ENCODE measurements around the gene ANKRD28. TPM values are rescaled to one million over a fixed set of nuclear protein-coding genes. Genes with fewer than 3 reads are reported as not detected.

The ANKRD28 gene
- total and polyA plus RNA-seq, 2 of the 8 experiments (the other 6 are each of a cell fraction or from before 2014, with no cell fraction given): 39.1 to 61.7 TPM

GRCh38 chr3:15755780-15756179 lies 42.0 kb downstream of the ANKRD28 start:
- Histone ChIP-seq H4K91ac (replicated peaks; ENCODE audit: insufficient read length, low read length) (no peak overlapping the region), H2BK5ac (ENCODE audit: low read depth, low read length) (no peak overlapping the region), H3K4me2 (ENCODE audit: insufficient read depth in 1 of 2, low read depth in 2 of 2, low read length in 2 of 2) (peak overlapping the region; percentile 38 to 61; a peak in 3 of 4 replicates), H4K8ac (ENCODE audit: extremely low read depth, insufficient read depth, low read length) (no peak overlapping the region), H3K56ac (replicated peaks; ENCODE audit: insufficient read length, low read depth, low read length) (no peak overlapping the region), H3K18ac (ENCODE audit: extremely low read depth, low read length) (no peak overlapping the region), H3K36me3 (ENCODE audit: control insufficient read depth in 2 of 4, insufficient read depth in 4 of 4, low read length in 3 of 4) (peaks cover 0 to 7% (median 0%) of the 10 kb centered on the region in 4 experiments; a peak in 2 of 8 replicates), H3K27ac (ENCODE audit: low read depth, low read length) (no peak overlapping the region), H3K23me2 (ENCODE audit: low read depth, low read length) (no peaks in the 10 kb centered on the region), H3K79me2 (ENCODE audit: control insufficient read depth in 1 of 2, insufficient read depth in 2 of 2, low read length in 2 of 2) (peaks cover 0 to 23% of the 10 kb centered on the region in 2 experiments; a peak in 2 of 4 replicates), H3K14ac (ENCODE audit: insufficient read length) (no peak overlapping the region), H3K4ac (replicated peaks; ENCODE audit: insufficient read length, low read depth, low read length) (no peak overlapping the region), H3K4me1 (replicated peaks in 1 of 4; ENCODE audit: control insufficient read depth in 3 of 4, insufficient read depth in 4 of 4, low read length in 3 of 4) (peaks cover 0 to 18% (median 11%) of the 10 kb centered on the region in 4 experiments; a peak in 4 of 7 replicates), H3K27me3 (replicated peaks in 1 of 4; ENCODE audit: control insufficient read depth in 3 of 4, extremely low read depth in 1 of 4, insufficient read depth in 3 of 4, low read length in 3 of 4) (no peaks in the 10 kb centered on the region), H4K20me1 (replicated peaks in 1 of 2; ENCODE audit: control insufficient read depth in 1 of 2, insufficient read depth in 2 of 2, low read length in 2 of 2) (no peaks in the 10 kb centered on the region), H3K9ac (replicated peaks in 1 of 4; ENCODE audit: extremely low read depth in 1 of 4, low read depth in 3 of 4, low read length in 3 of 4) (no peak overlapping the region), H2BK20ac (ENCODE audit: low read length) (no peak overlapping the region), H2BK15ac (ENCODE audit: low read length) (no peak overlapping the region), H2BK120ac (replicated peaks; ENCODE audit: low read depth, low read length) (no peak overlapping the region), H3K4me3 (ENCODE audit: extremely low read depth in 1 of 4, insufficient read depth in 2 of 4, low read depth in 3 of 4, low read length in 4 of 4) (peak overlapping the region in 1 of 4 experiments; percentile 39; a peak in 2 of 8 replicates), H3K9me3 (ENCODE audit: insufficient read depth in 2 of 2, low read depth in 1 of 2, low read length in 1 of 2) (no peaks in the 10 kb centered on the region), H2AK5ac (ENCODE audit: low read depth, low read length) (no peak overlapping the region), H3K23ac (ENCODE audit: insufficient read length) (no peak overlapping the region), H2BK12ac (ENCODE audit: low read depth, low read length) (no peak overlapping the region), H3K79me1 (ENCODE audit: low read depth, low read length) (no peaks in the 10 kb centered on the region), H4K5ac (ENCODE audit: insufficient read length, low read depth, low read length) (peak overlapping the region; percentile 61), H2AFZ (ENCODE audit: low read length) (no peak overlapping the region)
- no peak for DNase-seq (ENCODE audit: low read depth in 1 of 2, low spot score in 2 of 2)
- ChIA-PET POLR2A (ENCODE audit: partially characterized antibody) (interaction anchor here (0.8 kb wide), 1 partner anchor 46 kb away, joined by 3 read pairs; no protein-coding TSS in a partner anchor), CTCF (ENCODE audit: partially characterized antibody) (no interaction called here)
- no peak for FAIRE-seq
- WGBS, 2 experiments (ENCODE audit: extremely low coverage in 1 of 2, insufficient coverage in 1 of 2, insufficient read length in 1 of 2, insufficient replicate concordance in 2 of 2, low coverage in 1 of 2, low lambda C conversion rate in 2 of 2, missing lambda C conversion rate in 1 of 2): 86% methylated on average over 2 of the region's 2 CpGs; no CpG with 5 or more reads in 1 of the 2 experiments
- TF ChIP-seq EZH2 (IDR thresholded peaks at IDR 0.05; ENCODE audit: low read depth, low read length, severe bottlenecking): no peak
- TF ChIP-seq CBX8 (IDR thresholded peaks at IDR 0.05; ENCODE audit: borderline replicate concordance, low read depth, low read length): no peak
- TF ChIP-seq SP1 (IDR thresholded peaks at IDR 0.05; ENCODE audit: low read depth, low read length): no peak
- no peak for TF ChIP-seq RFX5 (IDR thresholded peaks at IDR 0.05; ENCODE audit: borderline replicate concordance, low read depth, low read length)
- no peak for TF ChIP-seq SIRT6 (IDR thresholded peaks at IDR 0.05; ENCODE audit: low read length)
- no peak for TF ChIP-seq FOSL1 (IDR thresholded peaks at IDR 0.05; ENCODE audit: insufficient read depth, low read depth, low read length)
- no peak for TF ChIP-seq SRF (IDR thresholded peaks at IDR 0.05; ENCODE audit: low read depth, low read length)
- no peak for TF ChIP-seq CEBPB (IDR thresholded peaks at IDR 0.05; ENCODE audit: low read depth, low read length)
- no peak for TF ChIP-seq SP4 (IDR thresholded peaks at IDR 0.05; ENCODE audit: low read length)
- no peak for TF ChIP-seq BACH1 (IDR thresholded peaks at IDR 0.05; ENCODE audit: low read length)
- no peak for TF ChIP-seq SAP30 (IDR thresholded peaks at IDR 0.05; ENCODE audit: insufficient read depth, insufficient replicate concordance, low read length)
- TF ChIP-seq POU5F1 (IDR thresholded peaks at IDR 0.05; ENCODE audit: low read depth, low read length): no peak
- no peak for TF ChIP-seq EGR1 (IDR thresholded peaks at IDR 0.05; ENCODE audit: borderline replicate concordance, low read depth, low read length)
- TF ChIP-seq RNF2 (IDR thresholded peaks at IDR 0.05; ENCODE audit: borderline replicate concordance, low read depth, low read length, missing control alignments, poor library complexity, severe bottlenecking): no peak
- no peak for TF ChIP-seq CBX5 (IDR thresholded peaks at IDR 0.05; ENCODE audit: low read depth, low read length)
